Fibroblast of mammary gland (primary cell): ENCODE results near the gene ACAD11.
"Not testable (repeated sequence)": the region's sequence is repeated elsewhere in the genome, so short reads cannot be mapped to it uniquely, and the experiment has no call there.

ENCODE experiments used
- DNase-seq: peaks from one replicate; pipeline ENCODE4 v3.0.0-alpha.2; 2010; ENCODE audit warnings: low read depth
- H3K4me3 ChIP-seq: 2 replicates; pipeline ENCODE4 v1.5.1; 2011; ENCODE audit warnings: low read depth, mild to moderate bottlenecking, low read length, moderate library complexity; ENCODE audit not compliant: control insufficient read depth
- TF ChIP-seq, protein P1 (sequence below): conservative IDR thresholded peaks from 2 replicates; pipeline ENCODE4 v1.5.1; 2011; ENCODE audit warnings: low read depth, low read length, inconsistent platforms; ENCODE audit not compliant: control insufficient read depth, insufficient read depth

Gene ACAD11

DNA sequence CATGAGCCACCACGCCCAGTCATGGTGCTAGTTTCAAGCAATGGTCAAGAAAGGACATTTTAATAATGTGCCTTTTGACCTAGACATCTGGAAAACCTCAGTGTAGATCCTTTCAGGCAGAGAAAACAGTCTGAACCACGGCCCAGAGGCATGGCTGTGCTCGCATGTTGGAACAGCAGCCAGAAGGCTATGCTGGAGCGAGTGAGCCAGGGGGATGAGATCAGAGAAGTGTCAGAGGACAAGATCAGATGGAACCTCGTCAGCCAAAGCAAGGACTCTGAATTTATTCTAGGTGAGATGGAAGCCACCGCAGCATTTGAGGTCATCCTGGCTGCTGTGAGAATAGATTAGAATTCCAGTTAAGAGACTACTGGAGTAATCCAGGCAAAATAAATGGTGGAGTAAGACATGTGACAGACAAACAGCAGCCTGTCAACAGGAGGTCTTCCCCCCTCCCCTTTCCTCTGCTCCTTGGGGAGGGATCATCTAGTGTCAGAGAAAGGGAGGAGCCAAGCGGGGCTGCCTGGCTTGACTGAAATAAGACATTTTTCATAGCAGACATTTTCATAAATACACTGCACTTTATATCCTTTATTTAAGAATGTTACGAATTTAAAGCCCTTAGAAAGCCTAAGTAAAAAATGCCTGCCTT is 103.0 kb downstream of the ACAD11 start:
- peak; percentile 83 for DNase-seq
- TF ChIP-seq, protein P1, sequence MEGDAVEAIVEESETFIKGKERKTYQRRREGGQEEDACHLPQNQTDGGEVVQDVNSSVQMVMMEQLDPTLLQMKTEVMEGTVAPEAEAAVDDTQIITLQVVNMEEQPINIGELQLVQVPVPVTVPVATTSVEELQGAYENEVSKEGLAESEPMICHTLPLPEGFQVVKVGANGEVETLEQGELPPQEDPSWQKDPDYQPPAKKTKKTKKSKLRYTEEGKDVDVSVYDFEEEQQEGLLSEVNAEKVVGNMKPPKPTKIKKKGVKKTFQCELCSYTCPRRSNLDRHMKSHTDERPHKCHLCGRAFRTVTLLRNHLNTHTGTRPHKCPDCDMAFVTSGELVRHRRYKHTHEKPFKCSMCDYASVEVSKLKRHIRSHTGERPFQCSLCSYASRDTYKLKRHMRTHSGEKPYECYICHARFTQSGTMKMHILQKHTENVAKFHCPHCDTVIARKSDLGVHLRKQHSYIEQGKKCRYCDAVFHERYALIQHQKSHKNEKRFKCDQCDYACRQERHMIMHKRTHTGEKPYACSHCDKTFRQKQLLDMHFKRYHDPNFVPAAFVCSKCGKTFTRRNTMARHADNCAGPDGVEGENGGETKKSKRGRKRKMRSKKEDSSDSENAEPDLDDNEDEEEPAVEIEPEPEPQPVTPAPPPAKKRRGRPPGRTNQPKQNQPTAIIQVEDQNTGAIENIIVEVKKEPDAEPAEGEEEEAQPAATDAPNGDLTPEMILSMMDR, result no peak
- H3K4me3 ChIP-seq, result no peak overlapping the region

DNA sequence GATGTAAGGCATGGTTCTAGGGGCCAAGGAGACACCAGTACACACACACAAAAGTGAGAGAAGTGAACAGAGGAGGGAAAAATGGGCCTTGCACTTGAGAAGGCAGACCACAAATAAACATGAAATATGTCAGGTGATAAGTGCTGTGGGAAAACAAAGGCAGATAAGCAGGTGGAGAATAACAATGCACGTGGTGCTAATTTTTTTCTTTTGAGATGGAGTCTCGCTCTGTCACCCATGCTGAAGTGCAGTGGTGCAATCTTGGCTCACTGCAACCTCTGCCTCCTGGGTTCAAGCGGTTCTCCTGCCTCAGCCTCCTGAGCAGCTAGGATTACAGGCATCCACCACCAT is 103.6 kb downstream of the ACAD11 start:
- DNase-seq, H3K4me3 ChIP-seq: not testable (repeated sequence)

DNA sequence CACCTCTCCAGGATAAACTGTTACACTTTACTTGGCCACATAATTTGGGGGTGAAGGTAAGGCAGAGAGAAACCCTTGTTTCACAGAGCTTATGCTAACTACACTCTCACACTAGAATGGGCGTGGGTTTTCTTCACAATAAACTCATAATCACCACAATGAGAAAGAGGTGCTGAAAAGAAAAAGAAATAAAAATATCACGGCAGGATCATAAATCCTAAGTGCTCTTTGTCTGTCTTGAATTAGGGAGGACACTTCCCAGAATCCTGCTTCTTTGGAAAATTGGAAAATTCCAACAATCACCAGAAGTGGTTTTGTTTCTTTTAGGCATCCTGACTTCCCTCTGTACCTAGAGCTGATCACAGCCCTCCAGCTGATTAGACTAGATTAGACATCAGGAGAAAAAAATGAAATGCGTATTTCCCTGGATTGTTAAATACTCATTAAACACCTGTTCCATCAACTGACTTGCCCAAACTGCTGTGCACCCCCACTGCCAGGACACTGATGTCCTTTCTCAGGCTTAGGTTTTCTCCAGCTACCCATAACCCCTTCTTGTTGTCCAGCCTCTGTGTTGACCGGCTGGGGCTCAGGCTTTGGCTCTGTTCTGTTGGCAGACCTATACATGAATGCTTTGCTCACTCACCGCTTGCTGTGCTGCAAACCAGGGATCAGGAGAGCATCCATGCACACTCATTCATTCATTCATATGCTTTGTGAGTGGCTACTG is 104.1 kb downstream of the ACAD11 start:
- TF ChIP-seq, protein P1, result no peak
- H3K4me3 ChIP-seq, result no peak overlapping the region
- DNase-seq, result no peak

DNA sequence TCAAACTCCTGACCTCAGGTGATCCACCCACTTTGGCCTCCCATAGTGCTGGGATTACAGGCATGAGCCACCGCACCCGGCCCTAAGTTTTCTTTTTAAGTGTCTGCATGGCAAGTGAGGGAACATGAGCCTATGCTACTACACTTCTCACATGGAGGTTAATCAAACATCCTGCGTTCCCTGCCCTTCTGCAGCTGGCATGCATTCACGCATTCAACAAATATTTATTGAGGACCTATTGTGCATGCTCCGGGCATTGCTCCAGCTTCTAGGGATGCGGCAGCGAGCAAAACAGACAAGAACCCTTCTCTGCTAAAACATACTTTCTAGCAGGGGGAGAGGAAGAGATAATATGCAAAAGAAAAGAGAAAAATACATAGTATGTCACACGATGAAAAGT is 105.2 kb downstream of the ACAD11 start:
- no peak overlapping the region for H3K4me3 ChIP-seq
- DNase-seq, result peak; percentile 22
- TF ChIP-seq, protein P1, result no peak

DNA sequence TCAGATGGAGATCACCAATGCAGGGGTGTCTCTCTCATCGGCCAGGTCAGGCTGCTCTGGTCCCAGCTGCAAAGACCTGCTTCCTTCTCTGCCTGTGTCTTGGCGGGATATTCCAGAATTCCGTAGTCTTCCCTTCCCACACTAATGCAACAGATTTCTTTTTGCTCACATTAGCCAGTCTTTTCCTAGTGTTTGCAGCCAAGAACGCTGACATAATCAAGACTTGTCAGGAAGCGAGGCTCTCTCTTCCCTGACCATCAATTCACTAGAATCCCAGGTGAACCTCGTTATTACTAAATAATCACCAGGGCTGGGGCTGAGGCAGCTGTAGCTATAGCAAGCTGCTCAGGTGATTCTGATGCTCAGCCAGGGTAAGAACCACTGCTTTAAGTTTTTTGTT is 105.8 kb downstream of the ACAD11 start:
- DNase-seq, result no peak
- H3K4me3 ChIP-seq, result no peak overlapping the region
- TF ChIP-seq, protein P1, result no peak

DNA sequence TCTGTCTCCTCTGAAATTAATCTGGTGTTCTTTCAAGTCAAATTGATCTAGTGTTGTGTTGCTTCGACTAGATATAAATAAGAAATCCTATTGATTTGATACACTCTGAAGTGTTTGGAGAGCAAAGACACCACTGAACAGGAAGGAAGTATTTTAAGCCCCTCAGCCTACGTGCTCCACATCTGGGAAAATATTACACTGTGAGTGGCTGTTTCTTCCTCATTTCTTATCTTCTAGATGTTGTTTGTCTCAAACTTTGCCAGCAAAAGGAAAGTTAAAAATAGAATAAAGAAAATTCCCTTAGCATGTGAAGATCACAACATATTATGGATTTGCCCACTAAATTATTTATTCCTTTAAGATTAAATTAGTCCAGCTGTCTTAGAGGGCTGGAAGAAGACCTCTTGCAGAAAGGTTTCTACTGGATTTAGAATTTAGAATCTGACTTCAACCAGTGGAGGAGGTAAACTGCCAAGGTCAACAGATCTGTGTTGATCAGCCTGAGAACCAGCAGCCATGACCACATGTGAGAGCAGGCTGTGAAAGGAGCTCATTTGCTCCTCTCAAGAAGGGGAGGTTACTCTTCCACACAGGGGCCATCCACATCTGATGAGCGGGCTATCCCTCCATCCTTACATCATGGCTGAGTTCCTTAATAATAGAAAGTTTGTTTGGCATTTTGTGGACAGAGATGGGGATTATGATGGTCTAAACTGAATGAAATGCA is 108.9 kb downstream of the ACAD11 start:
- TF ChIP-seq, protein P1, result no peak
- H3K4me3 ChIP-seq, result no peak overlapping the region
- peak; percentile 44 for DNase-seq

DNA sequence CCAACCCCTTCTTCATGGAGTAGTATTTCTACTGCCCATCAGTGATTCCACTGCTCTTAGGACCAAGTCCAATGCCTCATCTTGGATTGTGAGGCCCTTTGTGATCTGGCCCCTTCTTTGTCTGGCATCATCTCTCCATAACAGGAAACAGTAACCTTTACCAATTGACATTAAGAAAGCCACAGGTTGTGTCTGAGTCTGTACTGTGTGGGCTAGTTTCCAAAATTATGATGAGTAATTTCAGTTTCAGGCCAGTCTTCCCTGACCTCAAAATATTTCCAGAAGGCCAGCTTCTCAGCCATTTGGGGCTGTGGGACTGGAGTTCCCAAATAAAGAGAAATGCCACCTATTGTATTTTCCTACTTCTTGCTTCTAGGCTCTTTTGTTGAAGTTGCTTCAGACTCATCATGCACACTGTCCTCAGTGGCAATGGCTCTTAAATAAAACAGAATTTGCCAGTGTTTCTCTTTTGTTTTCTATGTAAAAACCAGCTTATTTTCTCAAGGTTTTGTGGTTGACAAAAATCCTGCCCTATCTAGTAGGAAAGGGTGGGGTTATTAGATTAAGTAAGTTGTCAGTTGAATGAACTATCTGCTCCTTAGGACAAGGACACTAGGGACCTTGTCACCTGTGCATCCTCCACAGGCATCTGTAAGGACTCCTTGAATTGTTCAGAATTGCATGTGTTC is 109.6 kb downstream of the ACAD11 start:
- TF ChIP-seq, protein P1, result no peak
- DNase-seq, result peak; percentile 87
- no peak overlapping the region for H3K4me3 ChIP-seq
